HS-27A (cell line): ENCODE measurements around the gene AGFG2.

Experiments
- DNase-seq: peaks from one replicate; pipeline ENCODE4 v3.0.0-alpha.2; 2012; ENCODE audit warnings: low read depth, missing footprints

The AGFG2 gene

GRCh38 chr7:100613412-100614175 is 74.6 kb downstream of the AGFG2 start:
- DNase-seq, result no peak

GRCh38 chr7:100614308-100614861 is 75.4 kb downstream of the AGFG2 start:
- DNase-seq, result no peak
